Coronary artery (tissue), 2 donors: ENCODE results near the gene SLC9A8.

ENCODE experiments used
- DNase-seq: peaks from one replicate; pipeline ENCODE4 v3.0.0-alpha.2; 2017; ENCODE audit warnings: low spot score
- H3K27ac ChIP-seq, 2 donors: fragments of 200-600 bp; sonication (generic); one replicate each; pipeline ENCODE4 v1.5.1; 2016 to 2019
- H3K4me3 ChIP-seq: fragments of 200-600 bp; sonication (generic); 2 replicates; pipeline ENCODE4 v1.5.1; 2016; ENCODE audit warnings: mild to moderate bottlenecking, moderate library complexity
- TF ChIP-seq, protein P1 (sequence below): fragments of 200-600 bp; sonication (generic); IDR thresholded peaks from one replicate; pipeline ENCODE4 v1.5.1; 2019; ENCODE audit warnings: antibody characterized with exemption

The SLC9A8 gene

DNA sequence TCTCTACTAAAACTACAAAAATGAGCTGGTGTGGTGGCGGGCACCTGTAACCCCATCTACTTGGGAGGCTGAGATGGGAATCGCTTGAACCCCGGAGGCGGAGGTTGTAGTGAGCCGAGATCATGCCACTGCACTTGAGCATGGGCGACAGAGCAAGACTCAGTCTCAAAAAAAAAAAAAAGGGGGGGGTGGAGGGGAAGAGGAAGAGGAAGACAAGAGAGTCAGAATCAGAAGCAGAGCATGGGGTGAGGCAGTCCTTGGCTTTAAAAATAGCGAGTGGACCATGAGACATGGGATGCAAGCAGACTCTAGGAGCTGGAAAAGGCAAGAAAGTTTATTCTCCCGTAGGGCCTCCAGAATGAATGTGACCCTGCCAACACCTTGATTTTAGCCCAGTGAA is 3.9 kb upstream of the SLC9A8 start:
- no peak for DNase-seq
- TF ChIP-seq, protein P1, sequence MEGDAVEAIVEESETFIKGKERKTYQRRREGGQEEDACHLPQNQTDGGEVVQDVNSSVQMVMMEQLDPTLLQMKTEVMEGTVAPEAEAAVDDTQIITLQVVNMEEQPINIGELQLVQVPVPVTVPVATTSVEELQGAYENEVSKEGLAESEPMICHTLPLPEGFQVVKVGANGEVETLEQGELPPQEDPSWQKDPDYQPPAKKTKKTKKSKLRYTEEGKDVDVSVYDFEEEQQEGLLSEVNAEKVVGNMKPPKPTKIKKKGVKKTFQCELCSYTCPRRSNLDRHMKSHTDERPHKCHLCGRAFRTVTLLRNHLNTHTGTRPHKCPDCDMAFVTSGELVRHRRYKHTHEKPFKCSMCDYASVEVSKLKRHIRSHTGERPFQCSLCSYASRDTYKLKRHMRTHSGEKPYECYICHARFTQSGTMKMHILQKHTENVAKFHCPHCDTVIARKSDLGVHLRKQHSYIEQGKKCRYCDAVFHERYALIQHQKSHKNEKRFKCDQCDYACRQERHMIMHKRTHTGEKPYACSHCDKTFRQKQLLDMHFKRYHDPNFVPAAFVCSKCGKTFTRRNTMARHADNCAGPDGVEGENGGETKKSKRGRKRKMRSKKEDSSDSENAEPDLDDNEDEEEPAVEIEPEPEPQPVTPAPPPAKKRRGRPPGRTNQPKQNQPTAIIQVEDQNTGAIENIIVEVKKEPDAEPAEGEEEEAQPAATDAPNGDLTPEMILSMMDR = no peak
- no peak overlapping the region for H3K4me3 ChIP-seq
- H3K27ac ChIP-seq = no peak overlapping the region

DNA sequence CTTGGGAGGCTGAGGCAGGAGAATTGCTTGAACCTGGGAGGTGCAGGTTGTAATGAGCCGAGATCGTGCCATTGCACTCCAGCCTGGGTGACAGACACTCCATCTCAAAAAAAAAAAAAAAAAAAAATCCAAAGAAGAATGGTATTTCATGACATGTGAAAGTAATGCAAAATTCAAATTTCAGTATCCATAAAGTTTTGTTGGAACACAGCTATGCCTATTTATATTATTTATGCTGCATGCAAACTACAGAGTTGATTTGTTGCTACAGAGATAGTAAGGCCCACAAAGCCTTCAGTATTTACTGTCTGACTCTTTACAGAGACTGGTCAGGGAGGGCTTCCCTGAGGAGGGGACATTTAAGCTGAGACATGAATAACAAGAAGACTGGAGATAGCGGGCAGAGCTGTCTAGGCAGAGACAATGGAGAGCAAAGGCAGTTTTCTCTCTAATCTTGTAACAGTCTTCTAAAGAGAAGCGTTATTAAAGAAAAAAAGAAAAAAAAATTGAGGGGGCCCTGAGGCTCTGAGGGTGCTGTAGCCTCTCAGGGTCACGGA is 2.7 kb upstream of the SLC9A8 start:
- no peak overlapping the region for H3K27ac ChIP-seq
- no peak overlapping the region for H3K4me3 ChIP-seq
- DNase-seq = no peak
- TF ChIP-seq, protein P1 = no peak

GRCh38 chr20:49810491-49811190 is 2.0 kb upstream of the SLC9A8 start:
- Histone ChIP-seq H3K27ac (no peak overlapping the region), H3K4me3 (no peak overlapping the region)
- no peak for DNase-seq
- TF ChIP-seq, protein P1 = no peak

DNA sequence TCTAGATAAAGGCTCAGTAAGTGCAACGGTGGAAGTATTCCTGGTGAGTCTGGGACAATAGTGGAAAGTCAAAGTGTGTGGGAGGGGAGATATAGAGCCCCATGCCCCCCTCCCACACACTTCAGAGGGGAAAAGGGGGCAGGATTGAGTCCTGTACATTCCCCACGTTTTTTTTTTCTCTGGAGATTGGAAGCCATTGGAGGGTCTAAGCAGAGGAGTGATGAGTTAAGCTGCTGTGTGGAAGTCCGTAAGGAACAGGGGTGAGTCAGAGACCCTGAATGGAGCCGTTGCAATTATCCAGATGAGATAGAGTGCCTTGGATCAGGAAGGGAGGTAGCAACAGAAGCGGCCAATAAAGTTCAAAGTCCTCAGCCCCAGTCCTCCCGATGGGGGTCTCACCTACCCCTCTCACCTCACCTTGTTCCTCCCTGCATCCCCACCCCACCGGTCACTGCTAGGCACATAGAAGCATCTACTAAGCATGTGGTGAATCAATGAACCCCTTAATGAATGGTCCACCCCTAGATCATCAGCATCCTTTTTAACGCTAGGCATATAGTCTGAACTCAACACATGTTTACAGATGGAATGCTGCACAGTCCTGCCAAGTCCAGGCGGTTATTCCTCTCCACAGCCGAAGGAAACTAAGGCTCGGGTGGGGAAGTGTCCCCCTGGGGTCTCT is 662 bp upstream of the SLC9A8 start:
- peak overlapping the region; percentile 74 for H3K4me3 ChIP-seq
- no peak for DNase-seq
- H3K27ac ChIP-seq = peak overlapping the region; percentile 92 to 97
- TF ChIP-seq, protein P1 = no peak

- no peak for DNase-seq
- peak overlapping the region; percentile 92 to 97 for H3K27ac ChIP-seq
- peak overlapping the region; percentile 74 for H3K4me3 ChIP-seq
- TF ChIP-seq, protein P1 = no peak
These were observed 812 bp downstream of the SLC9A8 start for GRCh38 chr20:49813305-49813974.

DNA sequence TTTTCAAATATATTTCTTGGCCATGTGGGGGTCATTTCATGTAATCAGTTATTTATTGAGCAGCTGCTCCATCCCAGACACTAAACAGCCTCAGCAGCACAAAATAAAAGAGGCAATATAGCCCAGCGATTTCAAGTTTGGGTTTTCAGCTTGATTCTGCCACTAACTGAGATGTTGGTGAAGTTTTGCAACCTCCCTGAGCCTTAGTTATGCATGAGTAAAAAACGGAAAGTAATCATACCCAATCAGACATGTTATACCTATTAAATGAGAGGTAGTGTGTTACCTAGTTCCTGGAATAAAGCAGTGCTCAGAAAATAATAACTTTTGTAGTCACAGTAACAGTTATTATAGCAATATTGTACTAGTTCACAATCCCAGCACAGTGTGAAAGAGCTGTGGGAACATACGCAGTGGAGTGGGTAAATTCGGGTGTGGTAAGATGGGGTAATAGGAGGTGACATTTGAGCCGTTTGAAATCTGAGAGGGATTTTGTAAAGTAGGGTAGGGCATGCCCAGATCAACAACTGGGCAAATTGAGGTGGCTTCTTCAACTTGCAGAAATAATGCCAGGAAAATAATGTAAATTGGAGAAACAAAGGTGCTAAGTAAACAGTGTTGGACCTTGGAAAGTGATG is 1.5 kb downstream of the SLC9A8 start:
- peak overlapping the region; percentile 74 for H3K4me3 ChIP-seq

More for the DNA sequence above, 1.5 kb downstream of the SLC9A8 start:
- no peak for DNase-seq
- H3K27ac ChIP-seq = no peak overlapping the region
- TF ChIP-seq, protein P1 = no peak
